SK-N-SH treated with all-trans-retinoic acid at 6 μM for 48 hours (cell line): ENCODE data around the gene IFNK.

Experiments used
- ATAC-seq: fragments of 200-7000 bp; cut with Tn5 transposase; 3 replicates; pipeline ENCODE4 v1.9.1; 2020; ENCODE audit warnings: mild to moderate bottlenecking, moderate library complexity
- BACH2 ChIP-seq: fragments of 250-450 bp; sonication (Bioruptor Pico); IDR thresholded peaks from 2 replicates; pipeline ENCODE4 v1.9.0; 2021; ENCODE audit warnings: mild to moderate bottlenecking, borderline replicate concordance
- CREB5 ChIP-seq: fragments of 250-450 bp; sonication (Bioruptor Pico); IDR thresholded peaks from 2 replicates; pipeline ENCODE4 v1.5.1; 2020; ENCODE audit warnings: low read depth, mild to moderate bottlenecking, moderate library complexity
- CSDC2 ChIP-seq: fragments of 250-450 bp; sonication (Bioruptor Pico); IDR thresholded peaks from 2 replicates; pipeline ENCODE4 v1.5.0; 2020; ENCODE audit warnings: mild to moderate bottlenecking, moderate library complexity
- CSRNP3 ChIP-seq: fragments of 250-450 bp; sonication (Bioruptor Pico); IDR thresholded peaks from 2 replicates; pipeline ENCODE4 v1.5.1; 2021; ENCODE audit warnings: mild to moderate bottlenecking, moderate library complexity
- ESRRG ChIP-seq: fragments of 250-450 bp; sonication (Bioruptor Pico); IDR thresholded peaks from 2 replicates; pipeline ENCODE4 v1.6.1; 2021; ENCODE audit warnings: mild to moderate bottlenecking
- ISL1 ChIP-seq: fragments of 250-450 bp; sonication (Bioruptor Pico); IDR thresholded peaks from 2 replicates; pipeline ENCODE4 v2.1.2; 2022; ENCODE audit warnings: mild to moderate bottlenecking, moderate library complexity
- OSR1 ChIP-seq: fragments of 250-450 bp; sonication (Bioruptor Pico); IDR thresholded peaks from 2 replicates; pipeline ENCODE4 v1.8.0; 2022; ENCODE audit warnings: moderate library complexity, mild to moderate bottlenecking, inconsistent platforms
- PATZ1 ChIP-seq: fragments of 250-450 bp; sonication (Bioruptor Pico); IDR thresholded peaks from 2 replicates; pipeline ENCODE4 v1.8.0; 2020; ENCODE audit warnings: mild to moderate bottlenecking, moderate library complexity, borderline replicate concordance
- POU6F1 ChIP-seq: fragments of 250-450 bp; sonication (Bioruptor Pico); IDR thresholded peaks from 2 replicates; pipeline ENCODE4 v1.8.0; 2021; ENCODE audit warnings: low read depth, mild to moderate bottlenecking, moderate library complexity, borderline replicate concordance
- PPARA ChIP-seq: fragments of 250-450 bp; sonication (Bioruptor Pico); IDR thresholded peaks from 2 replicates; pipeline ENCODE4 v1.5.0; 2020; ENCODE audit warnings: mild to moderate bottlenecking, borderline replicate concordance
- SNAI2 ChIP-seq: fragments of 250-450 bp; sonication (Bioruptor Pico); IDR thresholded peaks from 2 replicates; pipeline ENCODE4 v1.5.0; 2020; ENCODE audit warnings: mild to moderate bottlenecking, moderate library complexity
- TCF4 ChIP-seq: fragments of 250-450 bp; sonication (Bioruptor Pico); IDR thresholded peaks from 2 replicates; pipeline ENCODE4 v1.8.0; 2021; ENCODE audit warnings: mild to moderate bottlenecking, moderate library complexity, borderline replicate concordance
- TOX ChIP-seq: fragments of 250-450 bp; sonication (Bioruptor Pico); IDR thresholded peaks from 2 replicates; pipeline ENCODE4 v1.8.0; 2021; ENCODE audit warnings: mild to moderate bottlenecking, moderate library complexity, borderline replicate concordance
- TSHZ2 ChIP-seq: fragments of 250-450 bp; sonication (Bioruptor Pico); IDR thresholded peaks from 2 replicates; pipeline ENCODE4 v1.5.0; 2020; ENCODE audit warnings: mild to moderate bottlenecking, moderate library complexity
- ZC3H10 ChIP-seq: fragments of 250-450 bp; sonication (Bioruptor Pico); IDR thresholded peaks from 2 replicates; pipeline ENCODE4 v1.5.1; 2021; ENCODE audit warnings: mild to moderate bottlenecking, moderate library complexity
- ZFP3 ChIP-seq: fragments of 250-450 bp; sonication (Bioruptor Pico); IDR thresholded peaks from 2 replicates; pipeline ENCODE4 v1.5.0; 2020; ENCODE audit warnings: mild to moderate bottlenecking, moderate library complexity
- ZNF565 ChIP-seq: fragments of 450-650 bp; formaldehyde crosslinking; conservative IDR thresholded peaks from 2 replicates; pipeline ENCODE4 v1.5.0; 2020; ENCODE audit warnings: low read depth, mild to moderate bottlenecking, moderate library complexity
- ZNF70 ChIP-seq: fragments of 450-650 bp; formaldehyde crosslinking; IDR thresholded peaks from 2 replicates; pipeline ENCODE4 v1.5.0; 2020; ENCODE audit warnings: mild to moderate bottlenecking, moderate library complexity

Gene IFNK

GRCh38 chr9:27563738-27564430 is 39.8 kb downstream of the IFNK start:
- no peak for TF ChIP-seq OSR1 (CRISPR knock-in tag)
- TF ChIP-seq SNAI2 (CRISPR knock-in tag): no peak
- TF ChIP-seq TSHZ2 (CRISPR knock-in tag): no peak
- TF ChIP-seq, all 23 proteins: peak for 0
- ATAC-seq: no peak

GRCh38 chr9:27564670-27565069 is 40.6 kb downstream of the IFNK start:
- TF ChIP-seq ZC3H10 (CRISPR knock-in tag): no peak
- no peak for TF ChIP-seq CSRNP3 (CRISPR knock-in tag)
- TF ChIP-seq SNAI2 (CRISPR knock-in tag): no peak
- no peak for TF ChIP-seq CREB5
- TF ChIP-seq ZNF70: no peak
- TF ChIP-seq ZNF565 (CRISPR knock-in tag): no peak
- no peak for TF ChIP-seq PATZ1 (CRISPR knock-in tag)
- TF ChIP-seq PPARA (CRISPR knock-in tag): no peak
- TF ChIP-seq ISL1 (CRISPR knock-in tag): no peak
- no peak for TF ChIP-seq BACH2 (CRISPR knock-in tag)
- no peak for TF ChIP-seq ESRRG (CRISPR knock-in tag)
- TF ChIP-seq TSHZ2 (CRISPR knock-in tag): no peak
- TF ChIP-seq OSR1 (CRISPR knock-in tag): no peak
- TF ChIP-seq CSDC2: no peak
- no peak for TF ChIP-seq TCF4 (CRISPR knock-in tag)
- TF ChIP-seq POU6F1 (CRISPR knock-in tag): no peak
- no peak for TF ChIP-seq TOX (CRISPR knock-in tag)
- no peak for ATAC-seq

GRCh38 chr9:27565696-27566095 is 41.6 kb downstream of the IFNK start:
- no peak for ATAC-seq
- TF ChIP-seq PATZ1 (CRISPR knock-in tag) (no peak), ZNF565 (CRISPR knock-in tag) (no peak), CSDC2 (no peak), ZFP3 (CRISPR knock-in tag) (no peak)
